Left ventricle myocardium inferior (tissue), 1 donor: ENCODE results near the gene RDH5. TPM values are rescaled to one million over a fixed set of nuclear protein-coding genes. Genes with fewer than 3 reads are reported as not detected.

ENCODE experiments used
- DNase-seq: peaks from one replicate; pipeline ENCODE4 v3.0.0-alpha.2; 2020
- H3K27ac ChIP-seq: fragments of 200-600 bp; replicated peaks from 2 replicates; pipeline ENCODE4 v1.8.0; 2021
- H3K27me3 ChIP-seq: fragments of 200-600 bp; 2 replicates; pipeline ENCODE4 v1.8.0; 2021; ENCODE audit warnings: low read depth
- H3K36me3 ChIP-seq: fragments of 200-600 bp; 2 replicates; pipeline ENCODE4 v1.8.0; 2021
- H3K4me1 ChIP-seq: fragments of 200-600 bp; 2 replicates; pipeline ENCODE4 v1.8.0; 2021
- H3K4me3 ChIP-seq: fragments of 200-600 bp; 2 replicates; pipeline ENCODE4 v1.8.0; 2021; ENCODE audit warnings: mild to moderate bottlenecking, moderate library complexity
- H3K9me3 ChIP-seq: fragments of 200-600 bp; replicated peaks from 2 replicates; pipeline ENCODE4 v1.8.0; 2021
- intact Hi-C: fragments of 100-400 bp; cut with micrococcal nuclease; formaldehyde crosslinking; loops from one replicate; pipeline ENCODE4 v1.11.0; 2022
- total RNA-seq: library from RNA; stranded (reverse); fragmentation: NEBNext Ultra II Directional; extraction: Animal tissue kit (Norgen Biotek cat#: 25700); gene quantifications from one replicate; pipeline ENCODE4 v1.2.1, GENCODE V29; 2021
- TF ChIP-seq, protein P1 (sequence below): fragments of 200-600 bp; IDR thresholded peaks from 2 replicates; pipeline ENCODE4 v1.8.0; 2021; ENCODE audit warnings: antibody characterized with exemption, mild to moderate bottlenecking, borderline replicate concordance
- donor health status: DM: no; HTN: yes; CAD: no; lungs with severe emphysema.

RDH5 gene
- total RNA-seq, 1 donor from 2014 or later = 12.2 TPM

DNA sequence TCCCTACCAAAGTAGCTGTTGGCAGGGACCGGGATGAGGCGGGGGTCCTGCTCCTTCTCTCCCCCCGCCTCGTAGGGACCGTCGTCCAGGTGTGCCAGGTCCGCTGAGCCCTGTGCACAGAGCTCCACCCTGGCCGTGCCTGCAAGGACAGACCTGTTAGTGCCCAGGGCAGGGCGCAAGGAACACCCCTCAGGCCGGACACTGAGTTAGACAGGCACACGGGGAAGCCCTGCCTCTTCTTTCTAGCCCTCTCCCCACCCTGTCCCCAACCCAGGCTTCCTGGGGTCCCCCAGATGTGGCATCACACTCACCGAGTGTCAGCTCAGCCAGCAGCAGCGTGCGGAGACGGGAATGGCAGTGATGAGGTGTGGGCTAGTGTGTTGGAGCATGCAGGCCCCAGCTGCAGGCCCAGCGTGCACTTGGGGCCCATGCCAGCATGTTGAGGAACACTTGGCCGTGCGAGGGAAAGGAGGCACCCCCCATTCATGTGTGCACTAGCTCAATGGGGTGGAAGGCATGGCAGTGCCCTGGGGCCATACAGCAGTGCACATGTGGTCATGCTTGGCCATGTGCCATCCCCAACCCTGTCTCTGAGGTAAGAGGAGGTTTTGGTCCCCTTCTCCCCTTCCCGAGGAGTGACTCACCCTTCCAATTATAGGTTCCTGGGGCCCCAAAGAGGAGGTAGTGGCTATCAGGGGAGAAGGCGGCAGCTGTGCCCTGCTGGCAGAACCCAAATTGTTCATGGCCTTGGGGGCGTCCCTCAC, 19.8 kb upstream of the RDH5 start:
- intact Hi-C loops = no loop called here
- Histone ChIP-seq H3K27ac (peak overlapping the region; percentile 60), H3K9me3 (no peaks in the 10 kb centered on the region), H3K27me3 (no peaks in the 10 kb centered on the region), H3K4me1 (peaks cover 62% of the 10 kb centered on the region), H3K4me3 (peak overlapping the region; percentile 36), H3K36me3 (peaks cover 42% of the 10 kb centered on the region)
- DNase-seq = no peak
- TF ChIP-seq, protein P1, sequence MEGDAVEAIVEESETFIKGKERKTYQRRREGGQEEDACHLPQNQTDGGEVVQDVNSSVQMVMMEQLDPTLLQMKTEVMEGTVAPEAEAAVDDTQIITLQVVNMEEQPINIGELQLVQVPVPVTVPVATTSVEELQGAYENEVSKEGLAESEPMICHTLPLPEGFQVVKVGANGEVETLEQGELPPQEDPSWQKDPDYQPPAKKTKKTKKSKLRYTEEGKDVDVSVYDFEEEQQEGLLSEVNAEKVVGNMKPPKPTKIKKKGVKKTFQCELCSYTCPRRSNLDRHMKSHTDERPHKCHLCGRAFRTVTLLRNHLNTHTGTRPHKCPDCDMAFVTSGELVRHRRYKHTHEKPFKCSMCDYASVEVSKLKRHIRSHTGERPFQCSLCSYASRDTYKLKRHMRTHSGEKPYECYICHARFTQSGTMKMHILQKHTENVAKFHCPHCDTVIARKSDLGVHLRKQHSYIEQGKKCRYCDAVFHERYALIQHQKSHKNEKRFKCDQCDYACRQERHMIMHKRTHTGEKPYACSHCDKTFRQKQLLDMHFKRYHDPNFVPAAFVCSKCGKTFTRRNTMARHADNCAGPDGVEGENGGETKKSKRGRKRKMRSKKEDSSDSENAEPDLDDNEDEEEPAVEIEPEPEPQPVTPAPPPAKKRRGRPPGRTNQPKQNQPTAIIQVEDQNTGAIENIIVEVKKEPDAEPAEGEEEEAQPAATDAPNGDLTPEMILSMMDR = no peak

DNA sequence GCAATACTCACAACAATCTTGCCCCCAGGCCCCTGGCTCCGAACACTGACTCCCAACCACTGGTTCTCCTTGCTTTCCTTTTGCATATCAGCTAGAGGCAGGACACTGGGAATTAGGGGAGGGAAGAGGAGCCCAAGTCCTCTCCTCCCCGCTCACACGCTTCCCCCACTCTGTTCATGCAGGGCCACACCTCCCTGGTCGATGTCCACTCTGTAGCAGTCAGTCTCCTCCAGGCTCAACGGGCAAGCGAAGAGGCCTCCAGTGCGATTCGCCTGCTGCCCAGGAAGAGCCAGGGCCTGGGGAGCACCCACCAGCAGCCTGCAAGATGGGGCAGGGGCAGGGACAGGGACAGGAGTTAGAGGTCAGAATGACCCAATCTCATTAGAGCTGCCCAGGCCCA, 17.3 kb upstream of the RDH5 start:
- Histone ChIP-seq H3K4me3 (peak overlapping the region; percentile 80), H3K27ac (peak overlapping the region; percentile 95), H3K27me3 (peaks cover 14% of the 10 kb centered on the region), H3K36me3 (peaks cover 19% of the 10 kb centered on the region), H3K9me3 (no peaks in the 10 kb centered on the region), H3K4me1 (peaks cover 86% of the 10 kb centered on the region)
- TF ChIP-seq, protein P1 = no peak
- no peak for DNase-seq
- intact Hi-C loops = no loop called here

DNA sequence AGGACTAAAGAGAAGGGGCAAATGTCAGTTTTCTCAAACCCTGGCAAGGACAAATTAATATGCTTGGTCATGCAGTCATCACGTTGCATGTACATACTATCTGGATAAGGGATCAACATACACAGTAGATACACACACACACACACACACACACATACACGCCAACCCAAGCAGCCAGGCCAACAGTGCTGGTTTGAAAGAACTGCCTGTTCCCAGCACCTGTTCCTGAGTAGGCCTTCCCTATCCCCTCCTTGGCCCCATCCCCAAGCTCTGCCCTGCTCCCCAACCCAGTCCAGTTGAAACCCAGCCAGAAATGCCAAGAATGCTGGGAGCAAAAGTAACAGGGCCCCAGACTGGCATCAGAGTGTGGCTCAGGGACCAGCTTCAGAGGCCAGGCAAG, 16.9 kb upstream of the RDH5 start:
- DNase-seq = peak; percentile 57
- Histone ChIP-seq H3K4me1 (peaks cover 91% of the 10 kb centered on the region), H3K9me3 (no peaks in the 10 kb centered on the region), H3K4me3 (peak overlapping the region; percentile 80), H3K27me3 (peaks cover 14% of the 10 kb centered on the region), H3K27ac (peak overlapping the region; percentile 95), H3K36me3 (peaks cover 15% of the 10 kb centered on the region)
- intact Hi-C loops = no loop called here
- TF ChIP-seq, protein P1 = no peak

DNA sequence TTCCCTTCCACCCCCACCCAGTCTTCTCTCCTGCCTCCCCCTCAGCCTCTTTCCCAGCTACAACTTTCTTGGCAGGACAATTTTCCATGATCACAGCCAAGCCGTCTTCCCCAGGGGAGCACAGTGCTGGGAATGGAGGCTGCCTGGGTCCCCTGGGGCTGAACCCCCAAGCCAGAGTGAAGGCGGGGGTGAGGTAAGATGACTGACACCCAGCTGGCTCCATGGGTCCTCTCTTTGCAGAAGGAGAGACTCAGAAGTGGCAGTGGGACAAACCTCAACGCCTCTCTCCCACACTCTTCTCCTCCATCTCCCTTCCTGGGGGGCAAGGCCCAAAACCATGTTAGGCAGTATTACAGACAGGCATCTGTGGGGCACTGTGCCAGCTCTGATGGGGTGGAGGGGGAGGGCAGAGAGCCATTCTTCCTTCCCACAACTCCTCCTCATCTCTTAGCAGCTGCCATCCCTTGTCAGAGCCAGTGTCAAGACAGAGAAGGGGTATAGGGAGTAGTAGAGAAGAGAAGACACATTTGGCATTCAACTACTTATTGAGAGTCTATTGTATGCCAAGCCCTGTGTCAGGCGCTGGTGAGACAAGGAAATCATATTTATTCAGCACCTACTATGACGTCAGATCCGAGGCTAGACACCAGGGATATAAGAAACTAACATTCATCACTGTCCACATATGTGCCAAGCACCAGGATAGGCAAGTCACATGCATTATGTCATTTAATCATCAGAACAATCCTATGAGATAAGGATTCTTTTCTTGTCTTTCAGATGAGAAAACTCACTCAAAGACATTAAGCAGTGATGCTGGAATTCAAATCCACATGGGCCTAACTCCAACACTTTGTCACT, 16.1 kb upstream of the RDH5 start:
- no peak for DNase-seq
- H3K27me3 ChIP-seq = peaks cover 14% of the 10 kb centered on the region
- H3K9me3 ChIP-seq = no peaks in the 10 kb centered on the region
- peaks cover 98% of the 10 kb centered on the region for H3K4me1 ChIP-seq
- peaks cover 7% of the 10 kb centered on the region for H3K36me3 ChIP-seq
- TF ChIP-seq, protein P1 = no peak
- H3K27ac ChIP-seq = peak overlapping the region; percentile 95
- intact Hi-C loops = no loop called here
- H3K4me3 ChIP-seq = peak overlapping the region; percentile 80

DNA sequence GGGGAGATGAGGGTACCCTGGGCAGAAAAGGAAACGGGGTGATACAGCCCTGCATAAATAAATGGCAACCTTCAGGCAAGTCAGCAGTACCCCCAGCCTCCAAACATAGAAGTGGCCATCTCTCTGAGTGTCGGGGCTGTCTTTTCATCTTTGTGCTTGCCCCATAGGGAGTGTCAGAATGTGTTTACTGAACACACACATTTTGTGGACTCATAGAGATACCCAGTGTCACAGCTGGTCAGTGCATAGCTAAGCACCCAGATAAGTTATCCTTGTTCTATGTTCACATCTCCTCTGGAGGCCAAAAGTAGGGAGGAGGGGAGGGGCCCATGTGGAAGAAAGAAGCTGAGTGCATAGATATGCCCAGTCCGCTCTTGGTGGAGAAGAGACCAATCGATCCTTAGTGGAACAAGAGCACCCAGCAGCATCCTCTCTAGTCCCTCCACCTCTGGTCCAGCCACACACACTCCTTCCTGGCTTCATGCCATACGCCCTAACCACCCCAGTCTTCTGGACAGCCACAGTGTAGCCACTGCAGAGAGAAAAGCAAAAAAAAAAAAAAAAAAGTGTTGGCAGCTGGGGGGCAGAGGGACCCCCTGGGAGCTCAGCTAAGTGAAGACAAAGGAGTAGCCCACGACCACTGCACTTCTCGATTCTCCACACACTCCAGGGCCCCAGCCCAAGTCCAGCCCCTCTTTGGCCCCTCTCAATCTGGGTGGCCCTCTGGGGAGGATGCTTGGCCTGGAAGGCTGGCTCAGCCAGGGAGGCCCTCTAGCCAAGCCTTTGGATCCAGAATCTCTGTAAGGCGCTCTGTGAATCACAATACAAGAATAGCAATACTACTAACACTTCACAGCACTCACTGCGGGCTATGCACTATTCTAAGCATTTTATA, 15.1 kb upstream of the RDH5 start:
- Histone ChIP-seq H3K27ac (peak overlapping the region; percentile 95), H3K27me3 (peaks cover 14% of the 10 kb centered on the region), H3K9me3 (no peaks in the 10 kb centered on the region), H3K4me1 (peaks cover 96% of the 10 kb centered on the region), H3K36me3 (no peaks in the 10 kb centered on the region), H3K4me3 (peak overlapping the region; percentile 80)
- intact Hi-C loops = no loop called here
- DNase-seq = peak; percentile 5
- TF ChIP-seq, protein P1 = no peak
